GM19463 (cell line): ENCODE results near the gene DNAJC5.

Source experiments
- ATAC-seq: cut with Tn5 transposase; IDR thresholded peaks from one replicate; pipeline ENCODE4 v1.9.1; 2021; ENCODE audit warnings: mild to moderate bottlenecking, moderate library complexity; ENCODE audit not compliant: unreplicated experiment

The DNAJC5 gene

DNA sequence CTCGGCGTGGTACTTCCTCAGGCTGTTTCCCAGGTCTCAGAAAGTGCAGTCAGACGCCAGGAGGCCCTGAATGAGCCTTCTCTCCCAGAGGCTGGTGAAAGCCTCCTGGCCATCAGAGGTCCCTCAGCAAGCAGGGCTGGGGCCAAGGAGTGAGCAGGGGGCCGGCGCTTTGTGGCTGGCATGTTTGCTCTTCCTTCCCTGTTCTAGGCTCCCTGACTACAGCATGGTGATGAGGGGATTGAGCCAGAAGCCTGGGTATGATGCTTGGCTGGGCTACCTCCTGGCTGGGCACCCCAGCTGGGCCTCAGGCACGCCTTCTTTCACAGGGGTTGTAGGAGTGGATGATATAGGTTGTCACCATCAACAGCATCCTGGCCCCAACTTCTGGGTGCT, 11.7 kb upstream of the DNAJC5 start:
- no peak for ATAC-seq

GRCh38 chr20:63884506-63885263, 10.2 kb upstream of the DNAJC5 start:
- no peak for ATAC-seq

DNA sequence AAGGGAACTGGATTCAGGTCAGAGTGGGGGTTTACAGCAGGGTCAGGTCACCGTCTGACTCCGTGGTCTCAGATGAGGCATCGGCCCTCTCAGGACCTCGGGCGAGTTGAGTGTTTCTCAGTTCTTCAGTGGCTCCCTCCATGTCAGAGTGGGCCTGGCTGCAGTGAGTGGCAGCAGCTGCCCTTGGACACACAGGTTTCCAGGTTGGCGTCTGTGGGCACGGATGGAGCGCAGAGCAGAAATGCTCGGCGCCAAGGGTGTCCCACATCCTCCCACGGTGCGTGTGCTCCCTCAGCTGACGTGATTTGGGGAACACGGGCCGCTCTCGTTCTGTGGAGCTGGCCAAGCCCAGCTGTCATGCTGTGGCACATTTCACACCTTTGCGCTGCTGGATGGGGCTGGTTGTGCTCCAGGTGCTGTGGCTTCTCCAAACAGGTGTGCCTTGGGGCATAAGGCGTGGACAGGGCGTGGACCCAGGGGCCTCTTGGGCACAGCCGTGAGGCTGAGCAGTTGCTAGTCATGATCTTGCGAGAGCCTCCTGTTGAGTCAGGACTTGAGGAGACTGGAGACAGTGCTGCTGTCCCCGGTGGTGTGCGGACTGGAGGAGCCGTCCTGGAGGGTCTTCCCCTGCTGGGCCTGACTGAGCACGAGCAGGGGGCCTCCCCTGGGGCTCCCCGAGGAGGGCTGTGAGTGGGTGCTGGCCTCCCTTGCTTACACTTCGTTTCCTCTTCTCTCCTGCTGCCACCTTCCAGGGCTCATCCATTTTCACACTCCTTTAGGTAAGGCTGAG, 9.5 kb upstream of the DNAJC5 start:
- ATAC-seq = no peak

DNA sequence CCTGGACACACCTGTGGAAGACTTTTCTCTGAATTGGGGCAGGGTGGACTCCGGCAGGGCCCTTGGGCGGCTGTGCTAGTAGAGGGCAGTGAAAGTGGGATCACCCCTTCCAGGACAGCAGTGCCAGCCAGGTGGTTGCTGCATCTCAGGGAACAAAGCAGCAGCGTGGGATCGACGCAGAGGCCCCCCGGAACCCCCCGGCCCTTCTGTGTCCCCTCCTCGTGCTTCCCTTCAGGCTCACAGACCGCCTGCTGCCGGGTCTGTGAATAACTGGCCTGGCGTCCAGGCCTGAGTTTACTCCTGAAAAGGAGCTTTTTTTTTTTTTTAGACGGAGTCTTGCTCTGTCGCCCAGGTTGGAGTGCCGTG, 8.9 kb upstream of the DNAJC5 start:
- ATAC-seq = no peak

GRCh38 chr20:63886921-63887320, 8.0 kb upstream of the DNAJC5 start:
- no peak for ATAC-seq

DNA sequence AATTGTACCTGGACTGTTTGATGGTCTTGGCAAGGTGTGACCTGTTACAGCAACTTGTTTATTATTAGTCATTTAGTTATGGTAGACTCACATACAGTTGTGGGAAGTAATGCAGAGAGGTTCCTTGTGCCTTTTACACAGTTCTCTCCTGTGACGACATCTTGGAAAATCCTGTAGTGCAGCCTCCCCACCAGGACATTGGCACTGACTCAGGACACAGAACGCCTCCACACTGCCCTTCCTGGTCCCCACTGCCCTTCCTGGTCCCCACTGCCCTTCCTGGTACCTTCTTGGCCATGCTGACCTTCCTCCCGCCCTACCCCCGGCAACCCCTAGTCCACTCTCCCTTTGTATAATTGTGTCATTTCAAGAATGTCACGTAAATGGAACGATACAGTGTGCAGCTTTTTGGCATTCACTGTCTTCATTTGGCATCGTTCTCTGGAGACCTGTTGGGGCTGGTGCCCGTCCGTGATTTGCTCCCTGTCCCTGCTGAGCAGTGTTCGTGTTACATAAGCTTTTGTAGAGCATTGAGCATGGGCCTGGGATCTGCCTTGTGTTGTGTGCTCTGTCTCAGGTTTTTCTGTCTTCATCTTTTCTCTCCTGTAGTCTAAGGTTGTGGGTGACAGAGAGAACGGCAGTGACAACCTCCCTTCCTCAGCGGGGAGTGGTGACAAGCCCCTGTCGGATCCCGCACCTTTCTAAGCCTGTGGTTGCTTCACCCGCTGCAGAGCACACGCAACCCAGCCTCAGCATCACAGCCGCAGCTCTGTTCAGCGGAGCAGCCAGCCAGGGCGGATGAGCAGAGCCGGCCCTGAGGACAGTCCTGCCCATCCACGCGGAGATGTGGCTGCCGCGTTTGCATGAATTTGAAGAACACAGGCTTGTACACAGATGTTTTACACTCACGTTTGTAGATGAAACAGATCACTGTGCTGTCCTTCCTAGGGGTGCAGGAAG, 5.4 kb upstream of the DNAJC5 start:
- no peak for ATAC-seq

DNA sequence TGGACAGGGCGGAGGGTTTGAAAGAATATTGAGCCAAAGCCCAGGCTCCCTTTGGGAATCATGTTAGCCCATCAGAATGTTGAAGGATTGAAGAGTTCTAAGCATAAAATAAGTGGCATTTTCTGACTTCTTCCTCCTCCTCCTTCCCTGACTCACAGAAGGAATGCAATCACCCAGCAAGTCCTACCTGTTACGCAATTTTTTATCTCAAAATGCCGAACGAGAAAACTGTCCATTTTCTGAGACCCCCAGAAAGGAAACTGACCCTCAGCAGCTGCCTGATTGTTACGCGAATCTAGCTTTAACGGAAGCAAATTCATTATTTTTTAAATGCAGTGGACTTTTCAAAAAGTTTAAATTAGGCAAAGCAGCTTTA, 4.7 kb upstream of the DNAJC5 start:
- no peak for ATAC-seq

GRCh38 chr20:63890616-63891015, 4.3 kb upstream of the DNAJC5 start:
- no peak for ATAC-seq

DNA sequence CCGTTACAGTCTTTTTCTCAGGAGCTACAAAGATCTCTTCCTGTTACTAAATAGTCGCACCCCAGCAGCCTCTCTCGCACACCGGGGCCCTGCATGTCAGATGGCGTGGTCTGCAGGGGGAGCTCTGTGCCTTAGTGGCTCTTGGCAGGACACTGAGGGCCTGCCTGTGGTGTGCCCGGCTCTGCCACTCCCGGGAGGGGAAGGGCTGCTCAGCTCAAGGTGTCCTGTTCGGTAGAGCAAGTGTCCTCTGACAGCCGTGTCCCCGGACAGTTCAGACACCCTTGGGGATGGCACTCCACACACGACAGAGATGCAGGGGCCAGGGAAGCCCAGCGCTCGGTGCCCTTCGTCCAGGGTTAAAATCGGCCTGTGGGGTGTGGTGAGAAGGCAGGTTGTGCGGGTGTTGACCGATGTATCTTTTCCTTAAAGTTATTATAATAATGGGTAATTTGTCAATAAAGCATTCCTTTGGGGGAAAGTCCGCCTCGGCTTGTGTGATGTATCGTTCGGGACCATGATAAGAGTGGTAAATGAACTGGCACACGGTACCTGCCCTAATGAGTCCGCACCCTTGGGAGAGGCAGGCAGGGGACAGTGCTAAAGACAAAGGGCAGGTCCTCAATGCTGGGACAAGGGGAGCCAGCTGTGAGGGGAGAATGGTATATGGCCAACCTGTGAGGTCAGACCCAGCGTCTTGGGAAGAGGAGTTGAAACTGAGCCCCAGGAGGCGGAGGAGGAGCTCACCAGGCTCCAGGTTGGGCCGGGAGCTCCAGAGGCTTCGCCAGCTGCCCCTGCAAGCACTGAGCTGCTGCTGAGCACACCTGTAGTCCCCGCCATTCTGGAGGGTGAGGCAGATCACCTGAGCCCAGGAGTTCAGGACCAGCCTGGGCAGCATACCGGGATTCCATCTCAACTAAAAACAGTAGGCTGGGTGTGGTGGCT, 3.6 kb upstream of the DNAJC5 start:
- no peak for ATAC-seq

DNA sequence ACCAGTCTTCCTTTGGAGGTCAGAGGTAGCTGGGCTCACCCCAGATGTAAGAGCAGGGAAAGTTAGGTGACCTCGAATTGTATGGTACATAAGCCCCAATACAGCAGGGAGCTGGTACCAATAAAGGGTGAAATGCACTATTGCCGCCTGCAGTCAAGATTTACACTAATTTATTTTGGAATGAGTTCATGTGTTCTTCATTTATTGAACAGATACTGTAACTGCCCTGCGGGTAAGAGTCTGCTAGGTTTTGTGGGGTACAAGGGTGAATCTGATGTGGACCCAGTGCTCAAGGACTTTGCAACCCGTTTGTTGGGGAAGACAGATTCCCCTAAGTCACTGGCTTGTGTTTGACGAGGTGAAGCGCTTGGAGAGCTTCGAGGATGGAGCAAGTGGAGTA, 2.5 kb upstream of the DNAJC5 start:
- ATAC-seq = no peak

DNA sequence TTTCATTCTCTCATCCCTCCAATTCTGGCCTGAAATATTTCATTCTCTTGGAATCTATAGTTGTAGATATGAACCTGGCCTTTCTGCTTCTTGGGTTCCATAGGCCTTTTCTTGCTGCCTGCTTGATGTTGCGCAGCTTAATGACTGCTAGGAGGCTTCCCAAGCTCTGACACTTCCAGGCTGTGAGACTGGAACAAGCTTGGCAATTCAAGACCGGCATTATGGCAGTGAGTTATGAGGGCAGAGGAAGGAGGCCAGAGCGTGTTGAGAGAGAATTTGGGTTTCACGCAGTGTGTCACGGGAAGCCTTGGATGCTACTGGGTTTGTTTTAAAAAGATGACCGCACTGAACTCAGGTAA, 948 bp upstream of the DNAJC5 start:
- ATAC-seq = no peak

- peak; percentile 13 for ATAC-seq
Observed at GRCh38 chr20:63895202-63895951, 451 bp downstream of the DNAJC5 start.

DNA sequence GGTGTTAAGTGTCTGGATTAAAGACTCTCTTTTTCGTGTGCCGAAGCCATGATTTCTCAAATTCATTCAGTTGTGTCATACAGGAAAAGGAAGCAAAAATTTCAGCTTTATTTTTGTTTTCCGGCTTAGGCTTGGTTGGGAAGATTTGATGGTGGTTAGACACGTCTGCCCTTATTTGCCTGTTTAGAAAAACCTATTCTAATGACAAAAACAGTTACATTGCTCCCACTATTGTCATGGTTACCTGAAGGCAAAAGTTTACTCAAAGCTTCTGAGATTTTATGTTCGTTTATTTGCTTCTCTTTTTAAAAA, 982 bp downstream of the DNAJC5 start:
- ATAC-seq = no peak

GRCh38 chr20:63896264-63897105, 1.6 kb downstream of the DNAJC5 start:
- no peak for ATAC-seq

- ATAC-seq = no peak
Observed at GRCh38 chr20:63897978-63898561, 3.1 kb downstream of the DNAJC5 start.

DNA sequence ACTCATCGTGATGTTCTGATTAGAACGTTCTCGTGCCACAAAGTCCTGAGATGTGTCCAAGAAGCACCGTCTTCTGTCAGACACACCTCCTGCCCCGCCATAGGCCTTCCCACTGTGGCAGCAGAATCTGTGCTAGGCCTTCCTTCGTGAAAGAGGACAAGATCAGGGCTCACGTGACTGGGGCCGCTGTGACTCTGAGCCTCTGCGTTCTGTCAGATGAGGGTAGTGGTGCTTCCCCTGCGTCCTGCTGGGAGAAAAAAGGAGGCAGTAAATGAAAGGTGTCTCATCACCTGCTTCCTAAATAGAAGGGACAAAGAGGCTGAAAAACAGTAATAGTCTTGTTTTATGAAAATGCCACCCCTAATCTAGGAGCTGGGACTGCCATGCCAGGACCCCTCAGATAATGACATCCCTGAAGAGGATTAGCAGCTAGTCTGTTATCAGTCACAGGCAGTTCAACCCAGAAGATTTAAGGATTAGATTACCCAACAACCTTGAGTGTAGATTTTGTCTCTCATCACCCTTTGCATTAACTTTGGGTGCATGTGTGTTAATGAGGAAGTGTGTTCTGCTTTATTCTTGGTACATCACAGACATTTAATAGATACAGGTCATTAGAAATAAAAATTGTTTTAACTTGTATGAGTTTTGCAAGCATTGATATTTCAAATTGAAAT, 4.1 kb downstream of the DNAJC5 start:
- ATAC-seq = no peak

- no peak for ATAC-seq
Observed at GRCh38 chr20:63900413-63900812, 5.5 kb downstream of the DNAJC5 start.
